Mucosa of rectum (tissue), 2 donors: ENCODE measurements around the gene AHRR.
"Not testable (repeated sequence)": the region's sequence is repeated elsewhere in the genome, so short reads cannot be mapped to it uniquely, and the experiment has no call there.

Source experiments
- H3K27ac ChIP-seq, 2 donors: one replicate each; pipeline ENCODE4 v1.7.0; 2013; ENCODE audit warnings: inconsistent platforms in 2 of 2, low read depth in 2 of 2, low read length in 2 of 2
- H3K27me3 ChIP-seq, 2 donors: one replicate each; pipeline ENCODE4 v1.7.0; 2013; ENCODE audit warnings: low read length in 2 of 2; ENCODE audit not compliant: control insufficient read depth in 2 of 2, insufficient read depth in 2 of 2
- H3K36me3 ChIP-seq, 2 donors: one replicate each; pipeline ENCODE4 v1.7.0; 2013; ENCODE audit warnings: low read length in 2 of 2; ENCODE audit not compliant: control insufficient read depth in 2 of 2, insufficient read depth in 2 of 2
- H3K4me1 ChIP-seq, 2 donors: one replicate each; pipeline ENCODE4 v1.7.0; 2013; ENCODE audit warnings: low read length in 2 of 2, mild to moderate bottlenecking in 1 of 2; ENCODE audit not compliant: control insufficient read depth in 2 of 2, insufficient read depth in 2 of 2
- H3K4me3 ChIP-seq, 2 donors: one replicate each; pipeline ENCODE4 v1.7.0; 2013; ENCODE audit warnings: low read length in 2 of 2
- H3K9ac ChIP-seq, 2 donors: one replicate each; pipeline ENCODE4 v1.7.0; 2013; ENCODE audit warnings: low read length in 2 of 2, low read depth in 1 of 2, mild to moderate bottlenecking in 1 of 2
- H3K9me3 ChIP-seq, 2 donors: one replicate each; pipeline ENCODE4 v1.7.0; 2013; ENCODE audit warnings: low read length in 2 of 2; ENCODE audit not compliant: control insufficient read depth in 2 of 2
- donor health status: healthy.
- donor health status: Normal muscosa, but diverticular disease.

AHRR gene

DNA sequence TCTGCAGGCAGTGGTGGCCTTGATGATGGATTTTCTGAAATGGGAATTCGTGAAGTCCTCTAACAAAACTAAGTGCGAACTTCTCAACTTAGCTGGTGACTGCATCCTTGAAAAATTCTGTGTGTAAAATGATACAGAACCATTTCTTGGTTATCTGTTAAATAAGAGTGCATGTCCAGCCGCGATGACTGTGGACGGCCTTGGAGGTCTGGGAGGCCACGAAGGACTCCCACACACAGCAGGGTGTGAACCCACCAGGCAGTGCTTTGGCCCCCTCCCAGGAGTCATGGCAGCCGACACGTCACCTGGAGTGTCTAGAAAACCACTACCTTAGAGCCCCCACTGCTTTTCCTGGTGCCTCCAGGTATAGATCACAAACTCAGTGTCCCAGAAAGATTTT is 17.8 kb upstream of the AHRR start:
- not testable (repeated sequence) for H3K27ac ChIP-seq, H3K9ac ChIP-seq, H3K4me3 ChIP-seq, H3K9me3 ChIP-seq, H3K27me3 ChIP-seq
- Histone ChIP-seq H3K4me1 (peaks cover 2 to 13% of the 10 kb centered on the region in 2 donors), H3K36me3 (peaks cover 18 to 30% of the 10 kb centered on the region in 2 donors)

DNA sequence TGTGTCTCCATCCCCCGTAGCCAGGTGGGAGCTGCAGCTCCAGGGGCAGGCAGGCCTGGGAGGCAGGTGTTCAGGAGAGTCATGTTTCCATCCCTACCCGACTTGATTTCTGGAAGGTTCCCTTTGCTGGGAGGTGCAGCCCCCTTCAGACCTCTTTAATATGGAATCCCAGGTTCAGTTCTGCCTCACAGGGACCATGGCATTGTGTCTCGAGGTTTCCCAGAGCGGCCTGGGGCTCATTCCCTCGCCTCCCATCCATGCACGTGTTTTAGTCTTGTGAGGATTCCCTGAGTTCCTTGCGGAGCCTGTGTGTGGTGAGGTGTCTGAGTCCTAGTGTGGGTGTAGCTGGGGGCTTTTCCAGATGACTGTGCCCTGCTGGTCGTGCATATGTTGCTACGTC is 16.5 kb upstream of the AHRR start:
- H3K27ac ChIP-seq, result no peak overlapping the region
- H3K36me3 ChIP-seq, result peaks cover 22 to 36% of the 10 kb centered on the region in 2 donors
- H3K4me1 ChIP-seq, result peaks cover 2 to 13% of the 10 kb centered on the region in 2 donors
- H3K27me3 ChIP-seq, result no peaks in the 10 kb centered on the region
- no peak overlapping the region for H3K9ac ChIP-seq
- H3K4me3 ChIP-seq, result no peak overlapping the region
- H3K9me3 ChIP-seq, result no peaks in the 10 kb centered on the region

DNA sequence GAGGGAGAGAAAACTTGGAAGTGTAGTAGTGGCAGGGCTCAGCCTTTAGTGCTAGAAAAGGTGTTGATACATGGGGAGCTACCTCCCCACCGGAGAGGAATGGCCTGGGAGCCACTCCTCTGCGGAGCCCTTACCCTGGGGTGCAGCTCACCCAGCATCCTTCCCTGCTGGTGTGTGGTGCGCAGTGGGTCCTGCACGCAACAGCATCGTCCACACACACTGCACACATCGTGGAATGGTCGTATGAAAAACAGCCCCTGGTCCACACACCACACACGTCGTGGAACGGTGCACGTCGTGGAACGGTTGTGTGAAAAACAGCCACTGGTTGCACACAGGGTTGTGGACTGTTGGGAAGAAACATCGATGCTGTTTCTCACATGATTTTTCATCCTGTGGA is 16.1 kb upstream of the AHRR start:
- Histone ChIP-seq H3K36me3 (peaks cover 24 to 40% of the 10 kb centered on the region in 2 donors), H3K4me3 (no peak overlapping the region), H3K9me3 (no peaks in the 10 kb centered on the region), H3K9ac (no peak overlapping the region), H3K4me1 (peaks cover 2 to 13% of the 10 kb centered on the region in 2 donors), H3K27ac (no peak overlapping the region), H3K27me3 (no peaks in the 10 kb centered on the region)

DNA sequence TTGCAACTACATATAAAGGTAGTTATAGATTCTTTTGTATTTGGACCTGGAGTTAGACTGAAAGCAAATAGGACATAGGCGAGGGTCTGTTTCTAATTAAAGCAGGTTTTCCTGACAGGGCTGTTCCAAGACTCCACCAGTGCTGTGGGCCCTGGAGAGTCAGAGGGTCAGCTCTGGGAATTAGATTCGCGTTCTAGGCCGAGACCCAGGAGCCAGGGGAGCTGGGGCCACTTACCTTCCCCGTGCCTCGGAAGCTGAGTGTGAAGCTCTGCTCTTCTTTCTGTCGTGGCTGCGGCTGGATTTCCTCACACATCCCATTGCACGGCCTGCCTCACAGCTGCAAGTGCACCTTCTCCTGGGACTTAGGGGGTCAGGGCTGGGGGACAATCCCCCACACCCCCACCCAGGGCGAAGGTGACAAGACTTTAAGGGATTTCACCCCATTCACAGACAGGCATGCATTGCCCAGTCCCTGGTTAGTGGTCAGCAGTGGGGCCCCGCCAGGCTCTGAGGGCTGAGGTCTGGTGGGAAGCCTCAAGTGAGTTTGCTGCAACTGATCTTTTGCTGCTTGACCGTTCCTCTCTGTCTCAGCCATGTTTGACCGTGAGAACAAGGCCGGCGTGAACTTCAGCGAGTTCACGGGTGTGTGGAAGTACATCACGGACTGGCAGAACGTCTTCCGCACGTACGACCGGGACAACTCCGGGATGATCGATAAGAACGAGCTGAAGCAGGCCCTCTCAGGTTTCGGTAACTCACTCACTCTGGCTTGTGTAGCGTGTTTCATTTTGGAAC is 15.3 kb upstream of the AHRR start:
- H3K9ac ChIP-seq, result no peak overlapping the region
- no peak overlapping the region for H3K4me3 ChIP-seq
- H3K27me3 ChIP-seq, result no peaks in the 10 kb centered on the region
- H3K4me1 ChIP-seq, result peaks cover 2 to 13% of the 10 kb centered on the region in 2 donors
- H3K9me3 ChIP-seq, result no peaks in the 10 kb centered on the region
- H3K36me3 ChIP-seq, result peaks cover 30 to 45% of the 10 kb centered on the region in 2 donors
- no peak overlapping the region for H3K27ac ChIP-seq

DNA sequence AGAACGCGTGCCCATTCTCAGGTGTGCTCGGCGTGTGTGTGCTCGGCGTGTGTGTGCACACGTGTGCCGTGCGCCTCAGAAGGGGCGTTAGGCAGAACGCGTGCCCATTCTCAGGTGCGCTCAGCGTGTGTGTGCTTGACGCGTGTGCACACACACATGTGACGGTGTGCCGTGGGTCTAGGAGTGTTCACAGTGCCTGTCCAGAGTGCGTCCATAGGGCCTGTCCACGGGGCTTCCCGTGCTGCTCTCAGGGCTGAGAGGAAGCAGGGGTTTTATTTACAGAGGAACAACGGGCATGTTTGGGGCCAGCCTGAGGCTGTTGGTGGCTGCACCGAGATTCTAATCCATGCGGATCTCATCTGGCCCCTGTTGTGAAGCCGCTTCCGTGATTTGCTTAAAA is 14.2 kb upstream of the AHRR start:
- no peak overlapping the region for H3K27ac ChIP-seq
- no peak overlapping the region for H3K9ac ChIP-seq
- no peaks in the 10 kb centered on the region for H3K9me3 ChIP-seq
- H3K4me1 ChIP-seq, result peaks cover 2 to 5% of the 10 kb centered on the region in 2 donors
- H3K36me3 ChIP-seq, result peaks cover 35 to 49% of the 10 kb centered on the region in 2 donors
- no peak overlapping the region for H3K4me3 ChIP-seq
- H3K27me3 ChIP-seq, result no peaks in the 10 kb centered on the region

DNA sequence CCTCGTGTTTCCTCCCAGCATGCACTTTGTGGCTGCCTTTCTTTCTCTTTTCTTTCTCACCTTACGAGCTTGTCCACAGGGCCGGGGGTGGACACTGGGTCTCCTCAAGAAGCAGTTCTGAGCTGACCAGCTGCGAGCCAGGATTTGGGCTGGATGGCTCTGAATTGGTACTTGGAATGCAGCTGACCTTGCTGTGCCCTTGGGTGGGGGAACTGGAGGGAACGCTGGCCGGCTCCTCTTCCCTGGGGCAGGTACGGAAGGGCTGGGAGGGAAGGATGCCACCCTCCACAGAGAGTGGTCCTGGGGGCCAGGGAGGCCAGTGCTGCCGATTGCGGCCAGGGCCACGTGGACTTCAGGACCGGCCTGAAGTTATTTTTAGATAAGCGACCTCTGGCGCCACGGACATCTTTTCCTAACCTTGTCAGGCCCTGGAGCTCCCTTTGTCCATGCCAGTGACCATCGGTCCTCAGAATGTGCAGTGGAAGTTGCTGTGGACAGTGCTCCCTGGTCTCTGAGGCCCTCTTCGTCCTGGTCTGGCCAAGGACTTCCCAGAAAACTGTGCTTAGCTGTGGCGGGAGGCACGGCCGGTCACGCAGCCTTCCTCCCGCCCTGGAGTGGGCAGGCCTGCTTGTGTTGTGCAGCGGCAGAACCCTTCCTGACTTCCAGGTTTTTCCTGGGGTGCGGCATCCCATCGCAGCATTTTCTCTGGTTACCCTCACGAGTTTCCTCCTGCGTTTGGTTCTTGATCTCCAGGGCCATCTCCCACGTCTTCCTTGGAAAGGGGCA is 13.5 kb upstream of the AHRR start:
- H3K36me3 ChIP-seq, result peaks cover 39 to 51% of the 10 kb centered on the region in 2 donors
- no peak overlapping the region for H3K9ac ChIP-seq

DNA sequence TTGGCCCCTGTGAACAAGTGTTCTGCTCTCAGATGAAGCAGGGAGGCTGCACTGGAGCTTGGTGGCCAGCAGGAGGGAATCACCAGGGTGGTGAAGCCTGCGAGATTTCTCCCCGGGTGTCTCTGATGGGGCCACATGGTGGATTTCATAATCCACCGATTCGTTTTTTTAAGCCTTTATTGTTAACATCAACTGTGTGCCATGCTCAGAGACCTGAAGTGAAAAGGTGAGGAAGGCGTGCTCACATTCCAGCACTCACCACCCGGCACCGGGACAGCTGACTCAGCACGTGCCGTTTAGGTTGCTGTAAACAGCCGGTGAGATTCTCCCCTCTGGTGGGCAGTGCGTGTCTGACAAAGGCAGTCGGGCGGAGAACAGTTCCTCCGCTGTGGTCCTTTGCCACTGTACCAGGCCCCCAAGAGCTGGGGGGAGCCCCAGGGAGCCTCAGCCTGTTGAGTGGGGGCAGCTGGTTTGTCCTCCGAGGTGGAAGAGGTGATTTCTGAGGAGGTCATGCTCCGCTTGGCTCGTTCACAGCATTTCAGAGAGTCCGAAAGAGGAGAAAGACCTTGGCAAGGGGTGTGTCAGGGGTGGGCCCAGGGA is 12.7 kb upstream of the AHRR start:
- Histone ChIP-seq H3K9ac (no peak overlapping the region), H3K9me3 (no peaks in the 10 kb centered on the region), H3K4me3 (no peak overlapping the region), H3K27ac (no peak overlapping the region), H3K27me3 (no peaks in the 10 kb centered on the region), H3K4me1 (no peaks in the 10 kb centered on the region), H3K36me3 (peaks cover 44 to 55% of the 10 kb centered on the region in 2 donors)

More for the DNA sequence above, 13.5 kb upstream of the AHRR start:
- H3K27ac ChIP-seq, result no peak overlapping the region
- no peak overlapping the region for H3K4me3 ChIP-seq
- no peaks in the 10 kb centered on the region for H3K9me3 ChIP-seq
- peaks cover 0 to under 1% of the 10 kb centered on the region in 2 donors for H3K4me1 ChIP-seq
- H3K27me3 ChIP-seq, result no peaks in the 10 kb centered on the region

DNA sequence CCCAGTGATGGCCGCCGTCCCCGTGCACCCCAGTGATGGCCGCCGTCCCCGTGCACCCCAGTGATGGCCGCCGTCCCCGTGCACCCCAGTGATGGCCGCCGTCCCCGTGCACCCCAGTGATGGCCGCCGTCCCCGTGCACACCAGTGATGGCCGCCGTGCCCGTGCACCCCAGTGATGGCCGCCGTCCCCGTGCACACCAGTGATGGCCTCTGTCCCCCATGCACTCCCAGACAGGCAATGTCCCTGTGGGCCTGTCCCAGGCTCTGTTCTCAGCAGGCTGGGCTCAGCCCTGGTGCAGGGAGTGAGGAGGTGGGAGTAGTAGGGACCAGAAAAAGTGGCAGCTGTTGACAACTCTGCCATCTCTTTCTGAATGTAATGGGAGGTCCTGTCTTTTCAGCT is 11.7 kb upstream of the AHRR start:
- H3K9me3 ChIP-seq, H3K4me3 ChIP-seq, H3K4me1 ChIP-seq, H3K9ac ChIP-seq, H3K27me3 ChIP-seq, H3K27ac ChIP-seq: not testable (repeated sequence)
- peaks cover 53 to 64% of the 10 kb centered on the region in 2 donors for H3K36me3 ChIP-seq

DNA sequence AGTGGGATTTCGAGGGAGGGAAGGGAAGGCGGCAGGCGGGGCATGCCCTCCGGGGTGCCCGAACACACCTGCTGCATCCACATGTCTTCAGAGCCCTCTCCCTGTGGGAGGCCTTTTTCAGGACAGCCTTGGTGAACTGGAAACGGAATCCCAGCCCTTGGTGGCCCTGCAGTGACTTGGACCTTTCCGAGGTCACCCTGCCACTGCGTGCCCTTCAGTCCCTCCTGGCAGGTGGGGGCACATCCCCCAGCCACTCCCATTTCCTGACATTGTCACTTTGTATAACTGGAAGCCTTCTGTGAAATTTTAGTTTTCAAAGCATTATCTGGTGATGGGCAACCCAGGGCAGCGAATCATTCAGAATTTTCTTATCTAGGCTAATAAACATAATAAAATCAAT is 11.0 kb upstream of the AHRR start:
- Histone ChIP-seq H3K9ac (no peak overlapping the region), H3K27me3 (no peaks in the 10 kb centered on the region), H3K27ac (no peak overlapping the region), H3K4me3 (no peak overlapping the region), H3K4me1 (no peaks in the 10 kb centered on the region), H3K9me3 (no peaks in the 10 kb centered on the region), H3K36me3 (peaks cover 55 to 64% of the 10 kb centered on the region in 2 donors)

DNA sequence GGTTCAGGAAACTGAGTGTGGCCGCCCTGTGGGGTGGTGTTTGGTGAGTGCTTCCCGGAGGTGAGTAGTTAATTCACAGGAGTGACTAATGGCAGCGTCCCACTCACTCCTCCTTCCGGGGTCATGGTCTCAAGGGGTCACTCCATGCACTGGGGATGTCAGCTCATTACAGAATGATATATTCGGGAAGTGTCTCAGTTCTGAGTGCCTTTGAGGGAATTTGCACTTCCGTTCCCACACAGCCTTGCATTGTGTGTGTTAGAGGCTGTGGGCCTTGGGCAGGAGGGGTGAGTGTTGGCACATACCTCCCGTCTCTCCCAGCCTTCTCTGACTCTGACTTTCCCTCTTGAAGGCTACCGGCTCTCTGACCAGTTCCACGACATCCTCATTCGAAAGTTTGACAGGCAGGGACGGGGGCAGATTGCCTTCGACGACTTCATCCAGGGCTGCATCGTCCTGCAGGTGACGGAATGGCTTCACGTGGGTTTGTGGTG is 10.5 kb upstream of the AHRR start:
- no peak overlapping the region for H3K4me3 ChIP-seq
- H3K9me3 ChIP-seq, result no peaks in the 10 kb centered on the region
- H3K27me3 ChIP-seq, result no peaks in the 10 kb centered on the region
- no peaks in the 10 kb centered on the region for H3K4me1 ChIP-seq
- no peak overlapping the region for H3K27ac ChIP-seq
- peaks cover 54 to 62% of the 10 kb centered on the region in 2 donors for H3K36me3 ChIP-seq
- H3K9ac ChIP-seq, result no peak overlapping the region
